Body of pancreas (tissue), 4 donors: ENCODE measurements around the gene ARHGEF7. TPM values are rescaled to one million over a fixed set of nuclear protein-coding genes. Genes with fewer than 3 reads are reported as not detected.

Source experiments
- ATAC-seq: fragments of 150-250 bp; one replicate; pipeline ENCODE4 v1.9.1; 2016
- DNase-seq, 4 donors: peaks; one replicate each; pipeline ENCODE4 v3.0.0-alpha.2; 2019
- H3K27ac ChIP-seq, 4 donors: fragments of 200-600 bp; sonication (generic); 1 replicate in 3 of 4; 2 replicates in 1 of 4; pipeline versions ENCODE4 v1.5.1 to v1.6.1; 2016 to 2019; ENCODE audit warnings: mild to moderate bottlenecking in 1 of 4, mixed read lengths in 1 of 4, moderate library complexity in 1 of 4
- H3K27me3 ChIP-seq, 2 donors: fragments of 200-600 bp; sonication (generic); one replicate each; pipeline ENCODE4 v1.6.0; 2016; ENCODE audit warnings: mild to moderate bottlenecking in 1 of 2
- H3K36me3 ChIP-seq, 2 donors: fragments of 200-600 bp; sonication (generic); replicated peaks in 1 of 2; 2 replicates each; pipeline ENCODE4 v1.5.1; 2016; ENCODE audit warnings: low read depth in 2 of 2; ENCODE audit not compliant: insufficient read depth in 1 of 2
- H3K4me1 ChIP-seq: fragments of 200-600 bp; sonication (generic); one replicate; pipeline ENCODE4 v1.6.0; 2016
- H3K4me3 ChIP-seq, 2 donors: fragments of 200-600 bp; sonication (generic); 1 replicate in 1 of 2; 2 replicates in 1 of 2; pipeline ENCODE4 v1.5.1; 2016 to 2019
- H3K9me3 ChIP-seq, 3 donors: fragments of 200-600 bp; sonication (generic); 1 replicate in 2 of 3; 2 replicates in 1 of 3; pipeline ENCODE4 v1.5.1; 2016
- POLR2A ChIP-seq, 3 donors: fragments of 450-650 bp; IDR thresholded peaks; one replicate each; pipeline ENCODE4 v1.6.1; 2016; ENCODE audit warnings: antibody characterized with exemption in 3 of 3, mild to moderate bottlenecking in 2 of 3
- WGBS, 2 donors: methylation state at CpG; one replicate each; pipeline ENCODE4 v1.1.5; 2017; 5-methylcytosine and 5-hydroxymethylcytosine counted together
- intact Hi-C: fragments of 100-400 bp; cut with DNase I; formaldehyde crosslinking; loops from one replicate; pipeline ENCODE4 v1.15.1; 2023
- total RNA-seq, 2 donors: library from RNA; depleted of rRNA; stranded (reverse); fragments of >200 nt; gene quantifications; one replicate each; pipeline ENCODE4 v1.1.0, GENCODE V29; 2016
- TF ChIP-seq, protein P1 (sequence below), 7 experiments: fragments of 450-650 bp in 4 of 7; fragments of 200-600 bp in 3 of 7; sonication (generic) in 3 of 7; IDR thresholded peaks; one replicate each; pipeline ENCODE4 v1.5.1; 2016 to 2019; ENCODE audit warnings: antibody characterized with exemption in 7 of 7

Gene ARHGEF7
- total RNA-seq, 2 donors from 2014 or later, result 27.5 to 81.4 TPM

DNA sequence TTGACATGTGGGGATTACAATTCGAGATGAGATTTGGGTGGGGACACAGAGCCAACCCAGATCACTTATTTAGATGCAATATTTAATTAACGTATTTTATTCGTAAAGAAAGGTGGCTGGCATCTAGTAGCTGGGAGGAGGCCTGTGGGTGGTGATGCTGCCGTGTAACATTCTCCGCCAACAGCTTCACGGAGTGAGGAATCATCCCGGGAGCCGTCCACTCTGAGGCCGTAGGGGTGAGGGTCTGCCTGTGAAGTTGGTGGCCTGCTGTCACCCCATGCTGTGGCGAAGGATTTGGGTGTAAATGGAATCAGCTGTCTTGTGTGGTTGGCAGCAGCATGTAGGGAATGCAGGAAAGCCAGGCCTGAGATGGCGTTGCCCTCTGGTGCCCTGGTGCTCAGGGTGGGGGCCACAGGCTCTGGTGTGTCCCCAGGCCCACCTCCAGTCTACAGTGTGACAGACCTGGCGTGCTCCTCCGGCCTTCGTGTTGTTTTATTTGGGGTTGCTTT, 202.0 kb downstream of the ARHGEF7 start:
- ATAC-seq (no peak), DNase-seq (no peak)
- Histone ChIP-seq H3K36me3 (no peaks in the 10 kb centered on the region), H3K9me3 (no peaks in the 10 kb centered on the region), H3K27ac (no peak overlapping the region), H3K4me3 (no peak overlapping the region), H3K27me3 (no peaks in the 10 kb centered on the region), H3K4me1 (no peaks in the 10 kb centered on the region)
- 85 to 92% methylated on average over 13 to 14 of the region's 14 CpGs for WGBS, 2 donors
- intact Hi-C loops, result no loop called here
- no peak for TF ChIP-seq POLR2A (IDR thresholded peaks at IDR 0.05)
- TF ChIP-seq, protein P1, sequence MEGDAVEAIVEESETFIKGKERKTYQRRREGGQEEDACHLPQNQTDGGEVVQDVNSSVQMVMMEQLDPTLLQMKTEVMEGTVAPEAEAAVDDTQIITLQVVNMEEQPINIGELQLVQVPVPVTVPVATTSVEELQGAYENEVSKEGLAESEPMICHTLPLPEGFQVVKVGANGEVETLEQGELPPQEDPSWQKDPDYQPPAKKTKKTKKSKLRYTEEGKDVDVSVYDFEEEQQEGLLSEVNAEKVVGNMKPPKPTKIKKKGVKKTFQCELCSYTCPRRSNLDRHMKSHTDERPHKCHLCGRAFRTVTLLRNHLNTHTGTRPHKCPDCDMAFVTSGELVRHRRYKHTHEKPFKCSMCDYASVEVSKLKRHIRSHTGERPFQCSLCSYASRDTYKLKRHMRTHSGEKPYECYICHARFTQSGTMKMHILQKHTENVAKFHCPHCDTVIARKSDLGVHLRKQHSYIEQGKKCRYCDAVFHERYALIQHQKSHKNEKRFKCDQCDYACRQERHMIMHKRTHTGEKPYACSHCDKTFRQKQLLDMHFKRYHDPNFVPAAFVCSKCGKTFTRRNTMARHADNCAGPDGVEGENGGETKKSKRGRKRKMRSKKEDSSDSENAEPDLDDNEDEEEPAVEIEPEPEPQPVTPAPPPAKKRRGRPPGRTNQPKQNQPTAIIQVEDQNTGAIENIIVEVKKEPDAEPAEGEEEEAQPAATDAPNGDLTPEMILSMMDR (IDR thresholded peaks at IDR 0.05), result no peak

DNA sequence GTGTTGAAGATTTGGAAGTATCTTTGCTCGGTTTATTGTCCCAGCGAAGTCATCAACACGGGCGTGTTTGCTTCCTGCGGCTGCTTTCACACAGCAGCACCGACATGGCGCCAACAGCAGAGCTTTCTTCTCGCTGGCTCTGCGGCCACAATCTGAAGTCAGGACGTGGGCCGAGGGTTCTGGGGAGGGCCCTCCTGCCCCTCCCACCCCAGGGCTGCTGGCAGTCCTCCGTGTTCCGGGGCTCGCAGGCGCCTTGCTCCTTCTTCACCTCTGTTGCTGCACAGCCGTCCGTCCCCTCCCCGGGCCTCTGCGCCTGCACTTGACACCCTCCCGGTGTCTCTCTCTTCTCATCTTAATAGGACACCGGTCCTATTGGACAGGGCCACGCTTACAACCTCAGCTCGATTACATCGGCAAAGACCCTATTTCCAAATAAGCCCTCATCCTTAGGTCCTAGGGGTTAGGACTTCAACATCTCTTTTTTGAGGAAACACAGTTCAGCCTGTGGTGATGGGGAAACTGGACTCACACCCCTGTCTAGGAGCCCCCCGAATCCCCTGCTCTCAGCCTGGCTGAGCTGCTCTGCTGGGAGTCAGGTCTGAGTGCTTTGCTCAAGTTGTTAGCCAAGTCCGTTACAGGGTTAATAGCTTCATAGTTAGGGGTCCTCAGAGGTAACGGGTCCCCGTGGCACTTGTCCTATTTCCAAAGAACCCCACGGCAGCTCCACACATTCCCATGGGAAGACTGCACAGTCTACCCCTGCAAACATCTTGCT, 202.6 kb downstream of the ARHGEF7 start:
- TF ChIP-seq POLR2A (IDR thresholded peaks at IDR 0.05), result no peak
- TF ChIP-seq, protein P1 (IDR thresholded peaks at IDR 0.05), result no peak
- intact Hi-C loops, result no loop called here
- Histone ChIP-seq H3K27ac (no peak overlapping the region), H3K4me3 (no peak overlapping the region), H3K4me1 (no peaks in the 10 kb centered on the region), H3K27me3 (no peaks in the 10 kb centered on the region), H3K36me3 (no peaks in the 10 kb centered on the region), H3K9me3 (no peaks in the 10 kb centered on the region)
- DNase-seq, result no peak
- WGBS, 2 donors, result 84 to 88% methylated on average over 27 to 29 of the region's 29 CpGs
- no peak for ATAC-seq

DNA sequence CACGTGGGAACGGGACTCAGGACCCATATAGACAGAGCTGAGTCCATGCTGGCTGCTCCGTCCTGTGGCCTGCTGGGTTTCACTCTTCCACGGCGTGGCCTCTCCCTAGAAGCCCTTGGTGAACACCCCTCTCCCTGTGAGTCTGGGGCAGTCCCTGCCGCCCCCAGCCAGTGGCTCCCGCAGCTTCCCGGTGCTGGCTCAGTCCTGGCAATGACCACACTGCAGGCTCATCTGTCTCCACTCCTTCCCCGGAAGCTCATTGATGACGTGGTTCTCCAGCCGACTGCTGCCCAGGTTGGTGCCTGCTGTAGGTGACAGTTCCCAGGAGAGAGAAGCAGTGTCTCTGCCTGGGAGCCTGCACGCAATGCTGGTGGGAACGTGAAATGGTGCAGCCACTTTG, 203.3 kb downstream of the ARHGEF7 start:
- 73 to 90% methylated on average over 7 to 13 of the region's 13 CpGs for WGBS, 2 donors
- no peak overlapping the region for H3K4me3 ChIP-seq
- no peaks in the 10 kb centered on the region for H3K9me3 ChIP-seq
- no peak for TF ChIP-seq POLR2A (IDR thresholded peaks at IDR 0.05)
- TF ChIP-seq, protein P1 (IDR thresholded peaks at IDR 0.05), result no peak
- intact Hi-C loops, result no loop called here
- H3K36me3 ChIP-seq, result no peaks in the 10 kb centered on the region
- ATAC-seq (no peak), DNase-seq (no peak)
- no peak overlapping the region for H3K27ac ChIP-seq
- no peaks in the 10 kb centered on the region for H3K4me1 ChIP-seq
- no peaks in the 10 kb centered on the region for H3K27me3 ChIP-seq

DNA sequence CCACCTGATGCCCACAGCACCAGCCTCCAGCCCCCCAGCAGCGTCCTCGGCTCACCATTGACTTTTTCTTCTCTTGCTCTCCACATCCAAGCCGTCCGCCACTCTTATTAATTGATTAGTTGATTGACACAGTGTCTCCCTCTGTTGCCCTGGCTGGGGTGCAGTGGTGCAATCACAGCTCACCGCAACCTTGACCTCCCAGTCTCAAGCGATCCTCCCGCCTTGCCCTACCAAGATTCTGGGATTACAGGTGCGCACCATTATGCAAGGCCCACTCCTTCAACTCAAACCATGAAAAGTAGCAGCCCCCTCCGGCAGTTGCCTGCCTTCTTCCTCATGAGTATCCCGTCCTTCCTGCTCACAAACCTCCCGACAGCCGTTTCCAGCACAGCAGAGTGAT, 204.4 kb downstream of the ARHGEF7 start:
- Histone ChIP-seq H3K4me1 (no peaks in the 10 kb centered on the region), H3K27ac (no peak overlapping the region), H3K9me3 (no peaks in the 10 kb centered on the region), H3K4me3 (no peak overlapping the region), H3K27me3 (no peaks in the 10 kb centered on the region), H3K36me3 (no peaks in the 10 kb centered on the region)
- DNase-seq, result no peak
- WGBS, 2 donors, result 90 to 91% methylated on average over 12 of the region's 12 CpGs
- TF ChIP-seq, protein P1 (IDR thresholded peaks at IDR 0.05), result no peak
- no peak for TF ChIP-seq POLR2A (IDR thresholded peaks at IDR 0.05)
- no peak for ATAC-seq
- intact Hi-C loops, result no loop called here
